Measurements from ENCODE around the gene IGF2R.

- TF ChIP-seq, protein P1, sequence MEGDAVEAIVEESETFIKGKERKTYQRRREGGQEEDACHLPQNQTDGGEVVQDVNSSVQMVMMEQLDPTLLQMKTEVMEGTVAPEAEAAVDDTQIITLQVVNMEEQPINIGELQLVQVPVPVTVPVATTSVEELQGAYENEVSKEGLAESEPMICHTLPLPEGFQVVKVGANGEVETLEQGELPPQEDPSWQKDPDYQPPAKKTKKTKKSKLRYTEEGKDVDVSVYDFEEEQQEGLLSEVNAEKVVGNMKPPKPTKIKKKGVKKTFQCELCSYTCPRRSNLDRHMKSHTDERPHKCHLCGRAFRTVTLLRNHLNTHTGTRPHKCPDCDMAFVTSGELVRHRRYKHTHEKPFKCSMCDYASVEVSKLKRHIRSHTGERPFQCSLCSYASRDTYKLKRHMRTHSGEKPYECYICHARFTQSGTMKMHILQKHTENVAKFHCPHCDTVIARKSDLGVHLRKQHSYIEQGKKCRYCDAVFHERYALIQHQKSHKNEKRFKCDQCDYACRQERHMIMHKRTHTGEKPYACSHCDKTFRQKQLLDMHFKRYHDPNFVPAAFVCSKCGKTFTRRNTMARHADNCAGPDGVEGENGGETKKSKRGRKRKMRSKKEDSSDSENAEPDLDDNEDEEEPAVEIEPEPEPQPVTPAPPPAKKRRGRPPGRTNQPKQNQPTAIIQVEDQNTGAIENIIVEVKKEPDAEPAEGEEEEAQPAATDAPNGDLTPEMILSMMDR (IDR thresholded peaks at IDR 0.05; ENCODE audit: low read depth, low read length, poor library complexity, severe bottlenecking): no peak
- TF ChIP-seq EZH2phosphoT487 (IDR thresholded peaks at IDR 0.05; ENCODE audit: borderline replicate concordance, low read length): no peak
Observed at GRCh38 chr6:160082627-160083026, 113.7 kb downstream of the IGF2R start.
